Kidney (tissue), 14 donors: ENCODE results near the gene DPYSL4. TPM values are rescaled to one million over a fixed set of nuclear protein-coding genes. Genes with fewer than 3 reads are reported as not detected.

ENCODE experiments used
- DNase-seq, 5 donors: peaks; one replicate each; pipeline ENCODE4 v3.0.0-alpha.2; 2013 to 2020
- FAIRE-seq: peaks from 2 replicates; lab custom pipeline; 2012; peaks lifted over from hg19 to GRCh38; lab: Jason Lieb, UNC
- H3K27ac ChIP-seq, 2 donors: one replicate each; pipeline ENCODE4 v1.7.0; 2013; ENCODE audit warnings: low read depth in 2 of 2, low read length in 2 of 2, inconsistent platforms in 1 of 2
- H3K27me3 ChIP-seq: one replicate; pipeline ENCODE4 v1.7.1; 2013; ENCODE audit warnings: low read length, inconsistent platforms; ENCODE audit not compliant: control insufficient read depth, insufficient read depth
- H3K36me3 ChIP-seq, 3 donors: one replicate each; pipeline versions ENCODE4 v1.7.0 to v1.7.1; 2013; ENCODE audit warnings: low read length in 3 of 3, control low read depth in 1 of 3, inconsistent platforms in 1 of 3; ENCODE audit not compliant: insufficient read depth in 3 of 3, control insufficient read depth in 2 of 3
- H3K4me1 ChIP-seq, 3 donors: one replicate each; pipeline versions ENCODE4 v1.7.0 to v1.7.1; 2013; ENCODE audit warnings: low read length in 3 of 3, inconsistent platforms in 1 of 3, low read depth in 1 of 3; ENCODE audit not compliant: control insufficient read depth in 2 of 3, insufficient read depth in 2 of 3
- H3K4me3 ChIP-seq, 3 donors: one replicate each; pipeline versions ENCODE4 v1.7.0 to v1.8.1; 2013; ENCODE audit warnings: low read length in 3 of 3, control low read depth in 1 of 3, inconsistent platforms in 1 of 3
- H3K9ac ChIP-seq, 3 donors: one replicate each; pipeline versions ENCODE4 v1.7.0 to v1.7.1; 2013; ENCODE audit warnings: low read length in 3 of 3, control low read depth in 1 of 3, inconsistent platforms in 1 of 3
- H3K9me3 ChIP-seq, 3 donors: one replicate each; pipeline versions ENCODE4 v1.7.0 to v1.7.1; 2013; ENCODE audit warnings: low read length in 3 of 3, control low read depth in 1 of 3, inconsistent platforms in 1 of 3; ENCODE audit not compliant: control insufficient read depth in 2 of 3, insufficient read depth in 1 of 3
- CTCF ChIP-seq: IDR thresholded peaks from 3 replicates; pipeline ENCODE4 v1.5.1; 2012; ENCODE audit warnings: mild to moderate bottlenecking, moderate library complexity, borderline replicate concordance; ENCODE audit not compliant: insufficient read depth; ENCODE audit errors: extremely low read depth
- intact Hi-C: fragments of 100-400 bp; cut with DNase I; formaldehyde crosslinking; loops from one replicate; pipeline ENCODE4 v1.11.1; 2022
- polyA plus RNA-seq: library from polyadenylated mRNA; stranded (reverse); fragments of 350-450 nt; fragmentation: Illumina TruSeq; extraction: RNeasy Lipid Tissue Mini Kit (QIAGEN cat#74804); gene quantifications from one replicate; pipeline ENCODE4 v1.2.3, GENCODE V29; 2014; ENCODE audit warnings: low read depth, low replicate concordance; ENCODE audit not compliant: insufficient read depth
- total RNA-seq: library from RNA; stranded (reverse); fragmentation: NEBNext Ultra II Directional; extraction: Animal tissue kit (Norgen Biotek cat#: 25700); gene quantifications from one replicate; pipeline ENCODE4 v1.2.1, GENCODE V29; 2021
- donor health status: control.
- donor health status: control.
- donor health status: control.
- donor health status: control.
- donor health status: control.
- donor health status: DM: yes; HTN: yes; CAD: no.
- donor health status: Normal renal cell carcinoma (clear cell type).

Gene DPYSL4
- total and polyA plus RNA-seq, 2 donors from 2014 or later = 0.60 TPM; not detected in 1

- intact Hi-C loops = no loop called here
- no peak overlapping the region for H3K4me3 ChIP-seq
- H3K9ac ChIP-seq = no peak overlapping the region
- TF ChIP-seq CTCF = no peak
- no peaks in the 10 kb centered on the region for H3K36me3 ChIP-seq
- no peaks in the 10 kb centered on the region for H3K4me1 ChIP-seq
- H3K9me3 ChIP-seq = no peaks in the 10 kb centered on the region
- FAIRE-seq (no peak), DNase-seq (peak in 1 of 5 donors; percentile 72)
- no peak overlapping the region for H3K27ac ChIP-seq
- H3K27me3 ChIP-seq = no peaks in the 10 kb centered on the region
Observed at GRCh38 chr10:132199854-132200311, 13.1 kb downstream of the DPYSL4 start.

DNA sequence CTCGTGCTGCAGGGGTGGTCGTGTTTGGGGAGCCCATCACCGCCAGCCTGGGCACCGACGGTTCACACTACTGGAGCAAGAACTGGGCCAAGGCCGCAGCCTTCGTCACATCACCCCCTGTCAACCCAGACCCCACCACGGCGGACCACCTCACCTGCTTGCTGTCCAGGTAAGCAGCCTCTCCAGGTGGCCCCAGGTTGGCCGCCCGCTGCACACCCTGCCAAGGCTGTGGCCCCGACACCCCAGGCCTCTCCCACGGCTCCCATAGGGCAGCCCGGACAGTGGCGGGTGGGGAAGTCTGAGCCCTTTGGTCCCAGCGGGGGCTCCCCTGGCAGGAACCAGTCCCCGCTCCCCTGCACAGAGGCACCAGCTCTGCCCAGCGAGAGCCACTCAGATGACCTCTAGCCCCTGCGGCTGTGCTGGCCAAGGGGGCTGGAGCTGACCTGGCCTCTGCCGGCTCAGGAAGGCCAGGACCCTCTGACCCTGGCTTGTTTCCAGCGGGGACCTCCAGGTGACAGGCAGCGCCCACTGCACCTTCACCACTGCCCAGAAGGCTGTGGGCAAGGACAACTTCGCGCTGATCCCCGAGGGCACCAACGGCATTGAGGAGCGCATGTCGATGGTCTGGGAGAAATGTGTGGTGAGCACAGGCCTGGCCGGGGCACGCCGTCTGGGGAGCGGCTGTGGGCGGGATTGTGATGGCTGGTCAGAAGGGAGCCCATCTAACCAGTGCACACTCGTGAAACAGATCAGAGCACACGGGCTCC is 13.8 kb downstream of the DPYSL4 start:
- H3K9me3 ChIP-seq = no peaks in the 10 kb centered on the region
- no peaks in the 10 kb centered on the region for H3K36me3 ChIP-seq
- no peaks in the 10 kb centered on the region for H3K4me1 ChIP-seq
- H3K27ac ChIP-seq = no peak overlapping the region
- H3K4me3 ChIP-seq = no peak overlapping the region
- peak in 1 of 5 donors; percentile 77 for DNase-seq
- FAIRE-seq = no peak
- no peak overlapping the region for H3K9ac ChIP-seq
- no peak for TF ChIP-seq CTCF
- no peaks in the 10 kb centered on the region for H3K27me3 ChIP-seq
- intact Hi-C loops = no loop called here

DNA sequence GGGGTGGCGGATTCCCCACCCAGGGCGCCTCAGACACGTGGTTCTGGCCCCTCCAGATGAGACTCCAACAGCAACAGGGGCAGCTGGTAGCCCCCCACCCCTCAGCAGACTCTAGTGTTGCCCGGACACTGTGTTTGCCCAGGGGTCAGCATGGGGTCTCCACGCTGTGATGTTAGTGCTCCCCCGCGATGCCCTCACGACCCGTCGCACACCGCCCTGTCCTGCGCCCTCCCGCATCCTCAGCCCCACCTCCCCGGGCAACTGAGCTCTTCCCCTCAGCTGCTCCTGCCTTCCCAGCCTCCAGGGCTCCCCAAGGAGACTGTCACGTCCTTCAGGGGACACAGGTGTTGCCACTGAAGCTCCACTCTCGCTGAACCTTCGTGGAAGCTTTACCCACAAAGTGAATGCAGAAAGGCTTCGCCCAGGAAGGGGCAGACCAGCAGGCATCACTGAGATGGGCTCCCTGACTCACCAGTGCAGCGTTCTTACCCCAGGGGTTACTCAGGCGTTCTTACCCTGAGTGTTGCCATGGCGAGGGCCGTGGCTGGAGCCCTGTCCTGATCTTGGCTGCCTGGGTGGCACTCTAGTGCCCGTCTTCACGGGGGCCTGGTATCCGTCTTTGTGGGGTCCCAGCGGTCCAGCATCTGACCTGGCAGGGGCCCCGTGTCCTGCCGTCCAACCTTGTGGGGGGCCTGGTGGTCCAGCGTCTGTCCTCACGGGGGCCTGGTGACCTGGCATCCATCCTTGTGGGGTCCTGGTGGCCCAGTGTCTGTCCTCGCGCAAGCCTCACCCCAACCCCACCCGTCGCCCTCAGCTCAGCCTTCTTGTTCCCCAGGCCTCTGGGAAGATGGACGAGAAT is 14.6 kb downstream of the DPYSL4 start:
- TF ChIP-seq CTCF = no peak
- FAIRE-seq (no peak), DNase-seq (peak in 1 of 5 donors; percentile 66)
- Histone ChIP-seq H3K4me3 (no peak overlapping the region), H3K36me3 (no peaks in the 10 kb centered on the region), H3K27ac (no peak overlapping the region), H3K4me1 (no peaks in the 10 kb centered on the region), H3K9me3 (no peaks in the 10 kb centered on the region), H3K27me3 (no peaks in the 10 kb centered on the region), H3K9ac (no peak overlapping the region)
- intact Hi-C loops = no loop called here
